Measurements from ENCODE around the gene NRP2.

DNA sequence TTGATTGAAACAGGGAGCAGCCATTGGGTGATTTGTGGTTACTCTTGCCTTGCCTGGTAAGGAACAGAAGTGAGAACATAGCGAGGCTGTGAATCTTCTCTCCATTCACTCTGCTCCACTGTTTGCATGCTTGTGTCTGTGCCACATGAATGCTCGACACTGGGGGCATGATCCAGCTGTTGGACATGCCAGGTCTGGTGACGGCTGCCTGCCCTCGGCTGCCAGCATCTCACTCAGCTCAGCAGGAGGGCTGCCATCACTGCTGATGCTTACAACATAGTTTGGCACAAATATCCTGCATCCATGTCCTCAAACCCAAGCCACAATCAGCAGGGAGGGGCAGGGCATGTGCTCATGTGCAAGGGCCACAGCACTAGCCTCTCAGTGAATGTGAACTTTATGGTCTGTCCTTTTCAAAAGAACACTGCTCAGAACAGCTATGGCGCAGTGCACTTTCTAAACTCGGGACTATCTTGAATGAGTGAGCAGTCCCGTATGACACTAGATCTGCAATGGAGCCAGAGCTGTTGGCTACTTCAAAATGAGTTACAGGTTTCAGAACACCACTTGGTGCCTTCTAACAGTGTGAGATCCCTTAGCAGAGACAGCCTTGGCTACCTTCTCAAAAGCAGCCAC is 126.3 kb downstream of the NRP2 start:
- no peak for TF ChIP-seq POLR2A (IDR thresholded peaks at IDR 0.05)
- TF ChIP-seq, protein P1, sequence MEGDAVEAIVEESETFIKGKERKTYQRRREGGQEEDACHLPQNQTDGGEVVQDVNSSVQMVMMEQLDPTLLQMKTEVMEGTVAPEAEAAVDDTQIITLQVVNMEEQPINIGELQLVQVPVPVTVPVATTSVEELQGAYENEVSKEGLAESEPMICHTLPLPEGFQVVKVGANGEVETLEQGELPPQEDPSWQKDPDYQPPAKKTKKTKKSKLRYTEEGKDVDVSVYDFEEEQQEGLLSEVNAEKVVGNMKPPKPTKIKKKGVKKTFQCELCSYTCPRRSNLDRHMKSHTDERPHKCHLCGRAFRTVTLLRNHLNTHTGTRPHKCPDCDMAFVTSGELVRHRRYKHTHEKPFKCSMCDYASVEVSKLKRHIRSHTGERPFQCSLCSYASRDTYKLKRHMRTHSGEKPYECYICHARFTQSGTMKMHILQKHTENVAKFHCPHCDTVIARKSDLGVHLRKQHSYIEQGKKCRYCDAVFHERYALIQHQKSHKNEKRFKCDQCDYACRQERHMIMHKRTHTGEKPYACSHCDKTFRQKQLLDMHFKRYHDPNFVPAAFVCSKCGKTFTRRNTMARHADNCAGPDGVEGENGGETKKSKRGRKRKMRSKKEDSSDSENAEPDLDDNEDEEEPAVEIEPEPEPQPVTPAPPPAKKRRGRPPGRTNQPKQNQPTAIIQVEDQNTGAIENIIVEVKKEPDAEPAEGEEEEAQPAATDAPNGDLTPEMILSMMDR (IDR thresholded peaks at IDR 0.05): no peak

Data from upper lobe of left lung (tissue), 4 donors.